Stomach smooth muscle (tissue), 2 donors: ENCODE data around the gene CDCA5.

Experiments
- H3K27ac ChIP-seq: one replicate; pipeline ENCODE4 v1.7.0; 2013; ENCODE audit warnings: mild to moderate bottlenecking, low read length, inconsistent platforms
- H3K27me3 ChIP-seq, 2 donors: one replicate each; pipeline ENCODE4 v1.7.0; 2013; ENCODE audit warnings: low read length in 2 of 2; ENCODE audit not compliant: insufficient read depth in 2 of 2, control insufficient read depth in 1 of 2
- H3K36me3 ChIP-seq, 2 donors: one replicate each; pipeline ENCODE4 v1.7.0; 2013; ENCODE audit warnings: low read length in 2 of 2; ENCODE audit not compliant: control insufficient read depth in 2 of 2, insufficient read depth in 2 of 2
- H3K4me1 ChIP-seq: one replicate; pipeline ENCODE4 v1.7.0; 2013; ENCODE audit warnings: low read length; ENCODE audit not compliant: control insufficient read depth, insufficient read depth
- H3K4me3 ChIP-seq, 2 donors: one replicate each; pipeline ENCODE4 v1.7.0; 2013; ENCODE audit warnings: low read length in 2 of 2
- H3K9ac ChIP-seq, 2 donors: one replicate each; pipeline ENCODE4 v1.7.0; 2013; ENCODE audit warnings: low read length in 2 of 2, mild to moderate bottlenecking in 1 of 2
- H3K9me3 ChIP-seq, 2 donors: one replicate each; pipeline ENCODE4 v1.7.0; 2013; ENCODE audit warnings: low read length in 2 of 2; ENCODE audit not compliant: control insufficient read depth in 2 of 2
- donor health status: healthy.
- donor health status: Pancreatic carcinoma.

CDCA5 gene

GRCh38 chr11:65083834-65084597 lies at the start of gene CDCA5, which contains the start of gene ZFPL1:
TSS of gene CDCA5 (minus strand) at chr11:65084040. CDS start at chr11:65083978, 62 bp downstream.
TSS of gene ZFPL1 (plus strand) at chr11:65084222. CDS start at chr11:65084699, 477 bp downstream.
- Histone ChIP-seq H3K36me3 (peaks cover 27 to 32% of the 10 kb centered on the region in 2 donors), H3K27me3 (no peaks in the 10 kb centered on the region), H3K27ac (peak within 1 kb of the TSS; percentile 80), H3K4me1 (peaks cover 21% of the 10 kb centered on the region), H3K9me3 (no peaks in the 10 kb centered on the region), H3K9ac (peak within 1 kb of the TSS; percentile 77 to 88), H3K4me3 (peak within 1 kb of the TSS; percentile 79 to 85)

- Histone ChIP-seq H3K4me1 (peaks cover 33% of the 10 kb centered on the region), H3K9me3 (no peaks in the 10 kb centered on the region), H3K27ac (peak overlapping the region; percentile 99), H3K9ac (peak overlapping the region; percentile 89 to 100), H3K36me3 (peaks cover 30 to 40% of the 10 kb centered on the region in 2 donors), H3K4me3 (peak overlapping the region; percentile 80 to 93), H3K27me3 (no peaks in the 10 kb centered on the region)
Observed at GRCh38 chr11:65132988-65133700, 49.3 kb upstream of the CDCA5 start.

- peaks cover 33% of the 10 kb centered on the region for H3K4me1 ChIP-seq
- no peaks in the 10 kb centered on the region for H3K9me3 ChIP-seq
- peak overlapping the region in 1 of 2 donors; percentile 93 for H3K4me3 ChIP-seq
- H3K9ac ChIP-seq: no peak overlapping the region
- H3K36me3 ChIP-seq: peaks cover 30 to 45% of the 10 kb centered on the region in 2 donors
- H3K27ac ChIP-seq: no peak overlapping the region
- H3K27me3 ChIP-seq: no peaks in the 10 kb centered on the region
Observed at GRCh38 chr11:65132238-65132987, 48.6 kb upstream of the CDCA5 start.

- H3K27me3 ChIP-seq: no peaks in the 10 kb centered on the region
- H3K36me3 ChIP-seq: peaks cover 30 to 47% of the 10 kb centered on the region in 2 donors
- H3K9ac ChIP-seq: no peak overlapping the region
- no peak overlapping the region for H3K27ac ChIP-seq
- no peaks in the 10 kb centered on the region for H3K9me3 ChIP-seq
- peaks cover 33% of the 10 kb centered on the region for H3K4me1 ChIP-seq
- H3K4me3 ChIP-seq: no peak overlapping the region
Observed at GRCh38 chr11:65131895-65132237, 48.0 kb upstream of the CDCA5 start.

- peaks cover 35 to 52% of the 10 kb centered on the region in 2 donors for H3K36me3 ChIP-seq
- H3K27ac ChIP-seq: no peak overlapping the region
- no peak overlapping the region for H3K9ac ChIP-seq
- H3K27me3 ChIP-seq: no peaks in the 10 kb centered on the region
- no peak overlapping the region for H3K4me3 ChIP-seq
- peaks cover 33% of the 10 kb centered on the region for H3K4me1 ChIP-seq
- no peaks in the 10 kb centered on the region for H3K9me3 ChIP-seq
Observed at GRCh38 chr11:65131417-65131776, 47.6 kb upstream of the CDCA5 start.

GRCh38 chr11:65130631-65131416 lies 47.0 kb upstream of the CDCA5 start:
- no peaks in the 10 kb centered on the region for H3K27me3 ChIP-seq
- no peaks in the 10 kb centered on the region for H3K9me3 ChIP-seq
- H3K4me1 ChIP-seq: peaks cover 30% of the 10 kb centered on the region
- peaks cover 37 to 55% of the 10 kb centered on the region in 2 donors for H3K36me3 ChIP-seq
- H3K27ac ChIP-seq: no peak overlapping the region
- no peak overlapping the region for H3K9ac ChIP-seq
- no peak overlapping the region for H3K4me3 ChIP-seq

GRCh38 chr11:65129649-65130441 lies 46.0 kb upstream of the CDCA5 start:
- Histone ChIP-seq H3K9ac (no peak overlapping the region), H3K36me3 (peaks cover 40 to 61% of the 10 kb centered on the region in 2 donors), H3K4me1 (peaks cover 21% of the 10 kb centered on the region), H3K27ac (no peak overlapping the region), H3K27me3 (no peaks in the 10 kb centered on the region), H3K4me3 (no peak overlapping the region), H3K9me3 (no peaks in the 10 kb centered on the region)

- no peaks in the 10 kb centered on the region for H3K27me3 ChIP-seq
- peaks cover 44 to 61% of the 10 kb centered on the region in 2 donors for H3K36me3 ChIP-seq
- no peak overlapping the region for H3K27ac ChIP-seq
- peaks cover 15% of the 10 kb centered on the region for H3K4me1 ChIP-seq
- H3K9me3 ChIP-seq: no peaks in the 10 kb centered on the region
- no peak overlapping the region for H3K4me3 ChIP-seq
- no peak overlapping the region for H3K9ac ChIP-seq
Observed at GRCh38 chr11:65128182-65129145, 44.6 kb upstream of the CDCA5 start.
